ENCODE data around the gene FAM89A.
"Not testable (repeated sequence)": the region's sequence is repeated elsewhere in the genome, so short reads cannot be mapped to it uniquely, and the experiment has no call there.

The FAM89A gene

DNA sequence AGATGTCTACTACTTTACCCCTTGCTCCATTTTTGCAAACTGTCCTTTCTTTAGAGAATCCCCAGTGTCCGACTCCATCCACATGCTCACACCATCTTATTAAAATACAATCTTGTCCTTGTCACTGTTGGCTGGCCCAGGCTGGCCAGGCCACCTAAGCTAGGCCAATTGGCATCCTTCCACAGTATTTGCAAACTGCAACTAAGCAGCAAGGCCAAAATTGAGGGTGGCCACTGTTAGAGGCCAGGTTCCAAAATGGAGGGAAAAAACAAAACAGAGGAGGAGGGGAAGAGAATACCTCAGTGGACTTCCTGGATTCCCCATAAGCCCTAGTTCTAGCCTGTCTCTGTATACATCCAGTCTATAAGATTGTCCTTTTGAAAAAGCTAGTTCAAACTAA, 4.3 kb downstream of the FAM89A start:
- no peak for DNase-seq (ENCODE audit: low read depth in 3 of 3, low spot score in 1 of 3)

DNA sequence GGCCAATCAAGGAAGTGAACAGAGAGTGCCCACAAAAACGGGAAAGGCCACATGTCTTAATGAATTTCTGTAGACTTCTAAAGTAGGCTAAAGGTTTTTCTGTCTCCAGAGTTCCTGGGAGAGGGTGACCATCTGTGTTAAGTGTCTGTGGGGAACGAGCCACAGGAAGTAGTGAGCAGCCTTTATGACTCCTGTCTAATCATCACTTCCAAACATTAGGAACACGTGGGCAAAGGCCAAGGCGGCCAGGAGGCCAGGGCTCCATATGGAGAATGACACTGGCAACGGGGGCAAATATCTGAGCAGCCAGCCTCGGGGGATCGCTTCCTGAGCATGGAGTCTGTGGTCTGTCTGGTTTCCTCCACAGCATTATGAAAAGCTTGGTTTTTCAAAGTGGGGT, 7.1 kb downstream of the FAM89A start:
- no peak for DNase-seq (ENCODE audit: low read depth in 3 of 3, low spot score in 1 of 3)

GRCh38 chr1:231029841-231030240, 10.2 kb downstream of the FAM89A start:
- no peak for DNase-seq (ENCODE audit: low read depth in 3 of 3, low spot score in 1 of 3)

DNA sequence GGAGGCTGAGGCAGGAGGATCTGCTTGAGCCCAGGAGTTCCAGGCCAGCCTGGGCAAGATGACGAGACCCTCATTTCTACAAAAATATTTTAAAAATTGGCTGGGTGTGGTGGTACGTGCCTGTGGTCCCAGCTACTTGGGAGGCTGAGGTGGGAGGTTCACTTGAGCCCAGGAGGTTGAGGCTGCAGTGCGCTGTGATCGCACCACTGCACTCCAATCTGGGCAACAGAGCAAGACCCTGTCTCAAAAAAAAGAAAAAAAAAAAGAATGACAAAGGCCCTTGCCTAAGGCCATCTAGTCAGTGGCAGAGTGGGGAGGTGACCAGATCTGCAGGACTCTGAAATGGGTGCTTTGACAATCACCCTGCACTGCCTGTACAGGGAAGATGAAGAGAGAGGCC, 10.8 kb downstream of the FAM89A start:
- not testable (repeated sequence) for DNase-seq (ENCODE audit: low read depth in 3 of 3, low spot score in 1 of 3)

- DNase-seq (ENCODE audit: low read depth in 3 of 3, low spot score in 1 of 3) = no peak
Measured at GRCh38 chr1:231028682-231029081, 11.4 kb downstream of the FAM89A start.

- no peak for DNase-seq (ENCODE audit: low read depth in 3 of 3, low spot score in 1 of 3)
Measured at GRCh38 chr1:231027971-231028370, 12.1 kb downstream of the FAM89A start.

DNA sequence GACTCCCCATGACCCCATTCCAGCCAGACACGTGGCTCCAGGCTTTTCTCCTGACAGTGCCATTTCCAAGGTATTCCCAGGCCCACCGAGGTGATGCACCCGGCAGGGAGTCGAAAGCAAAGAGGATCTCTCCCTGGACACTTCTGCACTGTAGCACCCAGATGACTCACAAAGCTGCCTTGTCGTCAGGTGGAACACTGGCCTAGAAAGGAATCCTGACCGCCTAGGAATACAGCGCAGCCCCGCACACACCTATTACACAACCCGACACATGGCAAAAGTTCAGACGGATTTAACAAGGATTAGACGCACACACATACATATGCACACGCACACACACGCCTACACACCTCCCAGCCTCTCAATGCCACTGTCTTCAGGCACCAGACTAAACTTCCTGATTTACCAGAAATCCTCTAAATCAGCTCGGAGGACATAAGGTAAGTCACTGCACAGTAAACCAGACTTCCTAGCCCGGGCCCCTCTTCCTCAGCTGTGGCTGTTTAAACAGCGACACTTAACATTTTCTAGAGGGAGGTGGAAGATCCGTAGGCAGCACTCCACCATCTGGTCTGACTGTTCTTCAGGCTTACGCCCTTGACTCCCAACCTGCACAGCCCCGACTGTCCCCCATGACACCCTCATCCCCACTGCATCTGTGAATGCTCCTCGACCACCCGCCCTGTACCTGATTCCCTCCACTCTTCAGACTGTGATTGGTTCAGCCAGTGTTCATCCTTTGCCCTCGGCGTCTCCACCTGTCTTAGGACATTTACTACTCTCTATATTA, 12.7 kb downstream of the FAM89A start:
- DNase-seq (ENCODE audit: low read depth in 3 of 3, low spot score in 1 of 3) = no peak

DNA sequence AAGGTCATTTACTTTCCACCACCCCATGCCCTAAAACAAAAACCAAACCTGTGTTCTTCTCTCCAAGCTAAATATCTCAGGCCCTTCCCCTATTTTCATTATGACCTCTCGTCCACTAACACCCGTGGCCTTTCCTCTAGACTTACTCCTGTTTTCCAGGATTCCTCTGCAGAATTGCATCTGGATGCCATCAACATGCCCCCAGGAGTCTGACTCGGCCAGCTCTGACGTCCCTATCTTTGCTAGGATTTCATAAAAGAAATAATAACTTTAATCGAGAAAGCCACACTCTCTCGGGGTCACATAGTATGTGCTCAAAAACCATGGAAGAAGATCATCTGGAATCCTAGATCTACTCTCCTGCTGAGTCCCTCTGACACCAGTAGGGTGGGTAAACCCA, 13.5 kb downstream of the FAM89A start:
- DNase-seq (ENCODE audit: low read depth in 3 of 3, low spot score in 1 of 3) = no peak

- no peak for DNase-seq (ENCODE audit: low read depth in 3 of 3, low spot score in 1 of 3)
Measured at GRCh38 chr1:231023150-231023549, 16.9 kb downstream of the FAM89A start.

DNA sequence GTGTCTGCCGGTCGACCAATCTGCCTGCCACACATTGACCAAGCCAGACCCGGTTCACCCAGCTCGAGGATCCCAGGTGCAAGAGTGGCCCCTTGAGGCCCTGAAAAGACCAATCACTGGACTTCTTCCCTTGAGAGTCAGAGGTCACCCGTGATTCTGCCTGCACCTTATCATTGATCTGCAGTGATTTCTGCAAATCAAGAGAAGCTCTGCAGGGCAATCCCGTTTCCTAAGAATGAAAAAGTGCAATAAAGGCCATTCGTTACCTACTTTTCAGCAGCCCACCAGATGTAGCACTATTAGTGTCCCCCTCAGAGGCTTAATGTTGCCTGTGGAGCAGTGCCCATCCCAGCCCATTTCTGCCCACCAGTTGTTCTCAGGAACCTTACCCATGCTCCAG, 17.5 kb downstream of the FAM89A start:
- not testable (repeated sequence) for DNase-seq (ENCODE audit: low read depth in 3 of 3, low spot score in 1 of 3)

DNA sequence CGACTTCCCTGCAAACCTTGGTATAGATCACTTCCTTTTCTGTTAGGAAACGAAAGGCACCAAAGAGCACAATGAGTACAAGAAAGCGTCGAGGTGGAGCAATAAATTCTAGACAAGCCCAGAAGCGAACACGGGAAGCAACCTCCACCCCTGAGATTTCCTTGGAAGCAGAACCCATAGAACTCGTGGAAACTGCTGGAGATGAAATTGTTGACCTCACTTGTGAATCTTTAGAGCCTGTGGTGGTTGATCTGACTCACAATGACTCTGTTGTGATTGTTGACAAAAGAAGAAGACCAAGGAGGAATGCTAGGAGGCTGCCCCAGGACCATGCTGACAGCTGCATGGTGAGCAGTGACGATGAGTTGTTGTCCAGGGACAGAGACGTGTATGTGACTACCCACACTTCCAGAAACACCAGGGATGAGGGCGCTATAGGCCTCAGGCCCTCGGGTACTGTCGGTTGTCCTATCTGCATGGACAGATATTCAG, 18.5 kb downstream of the FAM89A start:
- DNase-seq (ENCODE audit: low read depth in 3 of 3, low spot score in 1 of 3) = no peak

- no peak for DNase-seq (ENCODE audit: low read depth in 3 of 3, low spot score in 1 of 3)
Measured at GRCh38 chr1:231020816-231021215, 19.2 kb downstream of the FAM89A start.

GRCh38 chr1:231020139-231020601, 19.9 kb downstream of the FAM89A start:
- no peak for DNase-seq (ENCODE audit: low read depth in 3 of 3, low spot score in 1 of 3)

DNA sequence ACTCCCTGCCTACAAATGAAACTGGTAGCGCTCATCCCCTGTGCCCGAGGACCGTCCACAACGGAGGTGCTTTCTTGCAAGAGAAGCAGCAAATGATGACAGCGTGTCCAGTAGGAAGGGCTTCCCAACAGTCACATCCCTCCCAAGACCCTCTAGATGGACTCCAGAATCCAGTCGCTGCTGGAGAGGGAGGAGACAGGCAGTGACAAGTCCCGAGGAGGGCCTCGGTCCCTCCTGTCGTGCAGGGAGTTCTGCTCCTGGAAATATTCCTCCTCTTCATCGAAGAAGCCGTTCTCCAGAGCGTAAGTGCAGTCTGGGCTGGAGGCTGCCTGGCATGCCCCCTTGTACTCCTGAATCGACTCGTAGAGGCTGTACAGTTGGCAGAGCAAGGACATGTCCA, 20.3 kb downstream of the FAM89A start:
- DNase-seq (ENCODE audit: low read depth in 3 of 3, low spot score in 1 of 3) = no peak

DNA sequence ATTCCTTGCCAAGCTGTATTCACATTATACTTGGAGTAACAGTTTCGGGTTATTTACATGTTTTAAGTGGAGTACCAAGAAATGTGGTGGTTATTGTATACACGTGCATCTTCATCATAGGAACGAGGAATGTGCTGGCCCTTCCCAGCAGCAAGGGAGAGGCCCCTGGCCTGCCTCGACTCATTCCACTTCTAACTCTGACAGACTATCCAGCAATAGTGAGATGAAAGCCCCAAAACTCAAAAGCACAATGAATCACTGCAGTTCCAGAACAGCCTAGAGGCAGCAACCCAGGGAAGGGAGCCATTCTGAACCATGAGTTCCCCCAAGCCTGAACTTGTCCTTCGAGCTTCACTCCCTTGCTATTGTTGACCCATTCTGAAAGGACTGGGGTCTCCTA, 23.1 kb downstream of the FAM89A start:
- DNase-seq (ENCODE audit: low read depth in 3 of 3, low spot score in 1 of 3) = no peak

DNA sequence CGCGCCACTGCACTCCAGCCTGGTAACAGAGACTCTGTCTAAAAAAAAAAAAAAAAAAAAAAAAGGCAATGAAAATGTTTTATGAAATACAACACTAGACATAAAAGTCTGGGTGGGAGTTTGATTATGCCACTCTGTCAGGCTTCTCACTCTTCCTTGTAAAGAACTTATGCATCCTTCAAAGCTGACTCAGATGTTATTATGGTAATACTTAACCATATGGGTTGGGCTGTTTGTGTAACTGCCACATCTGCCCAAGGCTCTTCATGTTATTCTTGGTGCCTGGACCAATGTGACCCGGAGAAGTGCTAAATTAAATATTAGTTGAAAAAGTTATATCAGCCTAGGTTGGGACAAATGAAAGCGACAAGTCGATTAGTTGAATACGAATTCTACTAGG, 23.8 kb downstream of the FAM89A start:
- no peak for DNase-seq (ENCODE audit: low read depth in 3 of 3, low spot score in 1 of 3)

DNA sequence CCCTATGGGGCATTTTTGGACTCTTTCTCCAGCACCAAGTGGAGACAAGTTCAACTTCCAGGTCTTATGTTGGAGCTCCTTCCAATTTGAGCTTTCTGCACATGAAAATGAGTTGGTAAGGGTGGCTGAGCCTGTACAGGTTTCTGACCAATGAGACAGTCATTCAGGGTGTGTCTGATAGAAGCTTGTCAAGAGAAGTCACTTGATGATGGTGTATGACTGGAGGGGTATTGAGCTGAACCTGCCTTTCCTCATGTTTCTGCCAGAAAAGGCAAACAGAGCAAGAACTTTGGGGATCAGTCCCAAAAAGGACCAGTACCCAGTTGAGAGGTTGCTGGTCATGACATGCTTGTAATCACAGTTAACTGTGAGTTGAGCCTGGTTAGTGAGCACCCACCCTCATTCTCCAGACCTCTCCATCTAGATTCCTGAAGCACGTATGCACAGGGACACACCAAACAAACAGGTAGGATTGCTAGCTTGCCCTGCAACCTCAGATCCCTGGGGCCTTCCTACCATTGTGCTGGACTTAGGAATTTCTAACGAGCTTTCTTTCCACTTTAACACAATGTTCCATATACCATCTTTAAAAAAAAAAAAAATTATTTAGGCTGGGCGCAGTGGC, 26.6 kb downstream of the FAM89A start:
- no peak for DNase-seq (ENCODE audit: low read depth in 3 of 3, low spot score in 1 of 3)

- DNase-seq (ENCODE audit: low read depth in 3 of 3, low spot score in 1 of 3) = no peak
Measured at GRCh38 chr1:231011963-231012362, 28.1 kb downstream of the FAM89A start.

GRCh38 chr1:231011360-231011759, 28.7 kb downstream of the FAM89A start:
- no peak for DNase-seq (ENCODE audit: low read depth in 3 of 3, low spot score in 1 of 3)

- DNase-seq (ENCODE audit: low read depth in 3 of 3, low spot score in 1 of 3) = not testable (repeated sequence)
Measured at GRCh38 chr1:231007535-231007934, 32.5 kb downstream of the FAM89A start.

- DNase-seq (ENCODE audit: low read depth in 3 of 3, low spot score in 1 of 3) = no peak
Measured at GRCh38 chr1:231001892-231002291, 38.2 kb downstream of the FAM89A start.

GRCh38 chr1:231000639-231001038, 39.4 kb downstream of the FAM89A start:
- DNase-seq (ENCODE audit: low read depth in 3 of 3, low spot score in 1 of 3) = no peak

DNA sequence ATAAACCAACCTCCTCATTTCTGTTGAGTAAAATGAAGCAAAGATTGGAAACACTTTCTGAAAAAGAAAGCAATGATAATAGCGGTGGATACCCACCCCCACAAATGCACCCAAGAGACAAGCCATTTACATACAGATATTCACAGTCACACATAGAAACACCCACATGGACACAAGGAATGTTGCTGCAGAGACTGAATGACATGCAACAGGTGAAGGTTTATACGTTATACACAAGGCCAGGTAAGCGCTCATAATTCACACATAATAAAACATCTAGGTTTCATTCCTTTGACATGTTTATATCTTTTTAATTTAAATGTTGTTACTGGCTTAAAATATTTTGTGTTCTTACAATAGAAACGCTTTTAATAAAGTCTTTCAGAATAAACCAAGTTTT, 39.9 kb downstream of the FAM89A start:
- DNase-seq (ENCODE audit: low read depth in 3 of 3, low spot score in 1 of 3) = no peak
